Right atrium auricular region (tissue), 2 donors: ENCODE data around the gene POU2AF3. TPM values are rescaled to one million over a fixed set of nuclear protein-coding genes. Genes with fewer than 3 reads are reported as not detected.

Experiments
- DNase-seq: peaks from one replicate; pipeline ENCODE4 v3.0.0-alpha.2; 2019; ENCODE audit warnings: low spot score
- H3K27ac ChIP-seq, 2 donors: fragments of 200-600 bp; sonication (generic); 1 replicate in 1 of 2; 2 replicates in 1 of 2; pipeline ENCODE4 v1.5.1; 2016 to 2019
- H3K27me3 ChIP-seq, 2 donors: fragments of 200-600 bp; sonication (generic); one replicate each; pipeline versions ENCODE4 v1.5.1 to v1.6.0; 2017 to 2019
- H3K36me3 ChIP-seq: fragments of 200-600 bp; sonication (generic); one replicate; pipeline ENCODE4 v1.5.1; 2016
- H3K4me1 ChIP-seq, 2 donors: fragments of 200-600 bp; sonication (generic); one replicate each; pipeline versions ENCODE4 v1.5.1 to v1.6.0; 2017 to 2019
- H3K4me3 ChIP-seq, 2 donors: fragments of 200-600 bp; sonication (generic); 1 replicate in 1 of 2; 2 replicates in 1 of 2; pipeline ENCODE4 v1.5.1; 2017 to 2019; ENCODE audit warnings: mild to moderate bottlenecking in 1 of 2, moderate library complexity in 1 of 2
- H3K9me3 ChIP-seq, 2 donors: fragments of 200-600 bp; sonication (generic); one replicate each; pipeline ENCODE4 v1.5.1; 2019
- CTCF ChIP-seq, 2 donors: fragments of 200-600 bp; sonication (generic); IDR thresholded peaks; one replicate each; pipeline ENCODE4 v1.5.1; 2019; ENCODE audit warnings: antibody characterized with exemption in 2 of 2
- total RNA-seq, 2 donors: library from RNA; depleted of rRNA; stranded (reverse); fragments of >200 nt; gene quantifications; one replicate each; pipeline ENCODE4 v1.1.0, GENCODE V29; 2016

POU2AF3 gene
- total RNA-seq, 2 donors from 2014 or later = 0.47 TPM; not detected in 1

DNA sequence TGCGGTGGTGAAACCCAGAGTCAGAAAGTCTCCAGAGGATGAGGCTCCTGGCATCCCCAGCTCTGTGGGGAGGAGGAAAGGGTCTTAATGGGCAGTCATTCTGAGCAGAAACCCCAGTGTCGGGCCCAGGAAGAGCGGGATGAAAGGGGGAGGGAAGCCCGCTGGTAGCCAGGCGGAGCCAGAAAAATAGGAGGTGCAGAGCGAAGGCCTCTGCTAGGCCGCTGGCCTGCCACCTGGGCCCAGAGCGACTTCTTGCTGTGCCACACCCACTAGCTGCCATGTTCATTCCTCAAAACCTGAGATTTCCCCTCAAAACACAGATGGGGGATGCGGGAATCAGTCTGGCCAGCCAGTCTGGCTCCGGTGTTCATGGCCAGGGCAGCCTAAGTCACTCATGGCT lies 650 bp upstream of the POU2AF3 start:
- Histone ChIP-seq H3K9me3 (no peaks in the 10 kb centered on the region), H3K36me3 (no peaks in the 10 kb centered on the region), H3K27me3 (no peaks in the 10 kb centered on the region), H3K4me3 (no peak overlapping the region), H3K27ac (no peak overlapping the region), H3K4me1 (peaks cover 0 to 18% of the 10 kb centered on the region in 2 donors)
- no peak for TF ChIP-seq CTCF (IDR thresholded peaks at IDR 0.05)
- DNase-seq = no peak

GRCh38 chr11:111299101-111300026 lies 1.0 kb downstream of the POU2AF3 start:
- H3K4me1 ChIP-seq = peaks cover 0 to 18% of the 10 kb centered on the region in 2 donors
- H3K27ac ChIP-seq = peak overlapping the region in 1 of 2 donors; percentile 64
- no peaks in the 10 kb centered on the region for H3K36me3 ChIP-seq
- no peaks in the 10 kb centered on the region for H3K27me3 ChIP-seq
- no peaks in the 10 kb centered on the region for H3K9me3 ChIP-seq
- no peak for DNase-seq
- peak; percentile 33 to 63 for TF ChIP-seq CTCF (IDR thresholded peaks at IDR 0.05)
- peak overlapping the region; percentile 51 to 61 for H3K4me3 ChIP-seq

DNA sequence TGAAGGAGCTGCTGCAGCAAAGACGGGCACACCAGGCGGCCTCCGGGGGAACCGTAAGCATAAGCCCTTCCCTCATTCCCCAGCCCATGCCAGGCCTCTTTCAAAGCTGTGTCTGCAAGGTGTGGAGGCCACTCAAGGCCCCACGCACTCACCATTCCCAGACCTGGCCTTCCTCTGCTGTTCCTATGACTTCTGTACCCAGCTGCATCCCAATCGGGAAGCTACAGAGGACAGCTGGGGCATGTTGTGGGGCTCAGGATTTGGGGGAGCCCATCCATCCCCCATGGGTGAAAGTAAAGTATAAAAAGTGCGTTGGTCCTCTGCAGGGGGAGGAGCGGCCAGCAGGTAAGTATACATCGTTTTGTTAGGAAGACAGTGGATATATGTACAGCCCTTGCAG lies 2.2 kb downstream of the POU2AF3 start:
- Histone ChIP-seq H3K36me3 (no peaks in the 10 kb centered on the region), H3K4me3 (no peak overlapping the region), H3K9me3 (no peaks in the 10 kb centered on the region), H3K27me3 (no peaks in the 10 kb centered on the region), H3K27ac (no peak overlapping the region), H3K4me1 (peaks cover 0 to 18% of the 10 kb centered on the region in 2 donors)
- no peak for TF ChIP-seq CTCF (IDR thresholded peaks at IDR 0.05)
- no peak for DNase-seq

DNA sequence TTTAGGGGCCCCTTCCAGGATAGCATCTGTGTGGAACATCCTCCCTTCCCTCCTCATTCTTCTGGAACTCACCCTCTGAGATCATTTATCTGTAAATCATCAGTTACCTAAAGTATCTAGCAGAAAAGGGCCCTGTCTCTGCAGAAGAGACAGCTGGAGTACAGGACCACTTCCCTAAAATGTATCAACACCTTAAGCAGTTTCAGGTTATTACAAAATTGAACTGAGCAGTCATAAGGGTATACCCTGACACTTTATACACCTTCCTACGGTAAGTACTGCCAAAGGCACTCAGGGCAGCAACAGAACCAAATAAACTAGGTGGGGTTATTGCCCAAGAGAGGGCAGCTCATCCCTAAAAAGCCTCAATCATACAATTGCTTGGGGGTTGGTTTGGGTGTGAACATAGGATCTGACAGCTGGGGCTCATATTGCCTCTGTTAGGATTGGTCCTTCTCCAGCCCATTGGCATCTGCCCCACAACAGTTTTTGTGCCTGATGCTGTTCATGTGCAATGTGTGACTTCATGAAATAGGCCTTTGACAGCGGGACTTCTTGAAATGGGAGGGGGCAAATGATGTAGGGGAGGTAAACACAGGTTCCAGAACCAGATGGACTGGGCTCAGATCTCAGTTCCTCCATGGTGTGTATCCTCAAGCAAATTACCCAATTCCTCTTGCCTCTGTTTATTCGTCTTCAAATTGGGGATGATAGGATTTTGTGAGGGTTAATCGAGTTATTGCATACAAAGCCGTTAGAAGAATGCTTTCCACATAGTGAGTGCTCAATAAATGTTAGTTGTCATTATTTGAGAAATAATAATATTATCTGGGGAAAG lies 2.9 kb downstream of the POU2AF3 start:
- H3K9me3 ChIP-seq = no peaks in the 10 kb centered on the region
- H3K27ac ChIP-seq = no peak overlapping the region
- TF ChIP-seq CTCF (IDR thresholded peaks at IDR 0.05) = no peak
- no peaks in the 10 kb centered on the region for H3K27me3 ChIP-seq
- DNase-seq = no peak
- H3K4me3 ChIP-seq = no peak overlapping the region
- no peaks in the 10 kb centered on the region for H3K36me3 ChIP-seq
- peaks cover 0 to 18% of the 10 kb centered on the region in 2 donors for H3K4me1 ChIP-seq

DNA sequence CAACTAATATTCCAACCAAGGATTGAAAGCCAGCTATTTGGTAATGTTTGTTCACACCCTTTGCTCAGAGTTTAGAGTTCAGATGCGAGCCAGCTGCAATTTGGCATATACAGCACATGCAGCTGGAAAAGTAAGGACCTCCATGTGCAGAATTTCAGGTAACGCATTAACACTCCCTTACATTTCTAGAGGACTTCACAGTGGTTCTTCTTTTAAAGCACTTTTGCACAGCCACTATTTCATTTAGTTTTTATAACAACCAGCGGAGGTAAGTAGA lies 3.4 kb downstream of the POU2AF3 start:
- no peak for TF ChIP-seq CTCF (IDR thresholded peaks at IDR 0.05)
- DNase-seq = no peak
- no peaks in the 10 kb centered on the region for H3K27me3 ChIP-seq

More for the DNA sequence above, 3.4 kb downstream of the POU2AF3 start:
- no peak overlapping the region for H3K27ac ChIP-seq
- H3K4me3 ChIP-seq = no peak overlapping the region
- no peaks in the 10 kb centered on the region for H3K9me3 ChIP-seq
- H3K4me1 ChIP-seq = peaks cover 0 to 18% of the 10 kb centered on the region in 2 donors
- no peaks in the 10 kb centered on the region for H3K36me3 ChIP-seq
